HCT116 (cell line): ENCODE results near the gene ATG16L1. TPM values are rescaled to one million over a fixed set of nuclear protein-coding genes. Genes with fewer than 3 reads are reported as not detected.

Source experiments
- ATAC-seq: fragments of 200-7000 bp; cut with Tn5 transposase; 2 replicates; pipeline ENCODE4 v1.9.1; 2020; ENCODE audit warnings: mild to moderate bottlenecking, moderate library complexity
- BruUV-seq: library from RNA; stranded (reverse); fragments of 400-500 nt; replicated peaks from 2 replicates; lab custom pipeline; 2021; lab: Mats Ljungman, UMichigan
- CTCF ChIA-PET: fragments of 300-600 bp; sonication (Branson Sonifier 250); formaldehyde crosslinking; loops from one replicate; lab custom pipeline; 2021; ENCODE audit warnings: antibody characterized with exemption; lab: Charles Lee
- POLR2A ChIA-PET: fragments of 300-600, 350-600 bp; sonication (Branson Sonifier 250); formaldehyde crosslinking; loops from one replicate; lab custom pipeline; 2021; ENCODE audit warnings: antibody characterized with exemption; lab: Charles Lee
- RAD21 ChIA-PET, 2 experiments: fragments of 300-600 bp; sonication (Branson Sonifier 250); formaldehyde crosslinking; loops; one replicate each; lab custom pipeline; 2023; ENCODE audit warnings: low total read pairs in 2 of 2; ENCODE audit not compliant: uncharacterized antibody in 2 of 2, unreplicated experiment in 2 of 2, low non-redundant PET in 1 of 2; lab: Charles Lee
- DNase-seq: peaks from one replicate; pipeline ENCODE4 v3.0.0-alpha.2; 2010; ENCODE audit warnings: low read depth, low spot score
- H2AFZ ChIP-seq: fragments of 200-600 bp; shearing (Covaris generic), sonication (generic); 2 replicates; pipeline ENCODE4 v1.6.1; 2017; ENCODE audit warnings: low read depth, mixed run types, mixed read lengths, antibody characterized with exemption, low read length; ENCODE audit not compliant: poor library complexity, severe bottlenecking
- H3K27ac ChIP-seq: 2 replicates; pipeline ENCODE4 v1.5.1; 2012; ENCODE audit warnings: low read depth, low read length
- H3K27me3 ChIP-seq: fragments of 200-600 bp; sonication (generic); 2 replicates; pipeline ENCODE4 v1.6.1; 2016; ENCODE audit warnings: mixed run types, low read length, mixed read lengths; ENCODE audit not compliant: insufficient read depth
- H3K36me3 ChIP-seq, 2 experiments: fragments of 200-500 bp in 1 of 2; fragments of 200-600 bp in 1 of 2; sonication (Bioruptor generic) in 1 of 2; sonication (generic) in 1 of 2; 2 replicates each; pipeline versions ENCODE4 v1.5.1 to v1.6.1; 2014 to 2016; ENCODE audit warnings: low read length in 2 of 2, inconsistent platforms in 1 of 2, mixed read lengths in 1 of 2, mixed run types in 1 of 2; ENCODE audit not compliant: insufficient read depth in 2 of 2, control insufficient read depth in 1 of 2
- H3K4me1 ChIP-seq, 2 experiments: fragments of 200-600 bp in 1 of 2; sonication (generic) in 1 of 2; 2 replicates each; pipeline versions ENCODE4 v1.5.1 to v1.6.1; 2012 to 2017; ENCODE audit warnings: low read length in 2 of 2, inconsistent platforms in 1 of 2, mild to moderate bottlenecking in 1 of 2, mixed read lengths in 1 of 2, mixed run types in 1 of 2, moderate library complexity in 1 of 2; ENCODE audit not compliant: insufficient read depth in 2 of 2, control insufficient read depth in 1 of 2
- H3K4me2 ChIP-seq: fragments of 200-600 bp; sonication (generic); 2 replicates; pipeline ENCODE4 v1.6.1; 2017; ENCODE audit warnings: mixed run types, low read length, mixed read lengths
- H3K4me3 ChIP-seq, 2 experiments: fragments of 200-600 bp in 1 of 2; sonication (generic) in 1 of 2; replicated peaks in 1 of 2; 2 replicates each; pipeline ENCODE4 v1.5.1; 2011 to 2016; ENCODE audit warnings: low read length in 2 of 2, control low read depth in 1 of 2, low read depth in 1 of 2, mild to moderate bottlenecking in 1 of 2, mixed read lengths in 1 of 2, mixed run types in 1 of 2
- H3K79me2 ChIP-seq: fragments of 200-600 bp; sonication (generic); 2 replicates; pipeline ENCODE4 v1.6.1; 2017; ENCODE audit warnings: mild to moderate bottlenecking, mixed run types, low read length, moderate library complexity, mixed read lengths; ENCODE audit not compliant: insufficient read depth
- H3K9ac ChIP-seq: fragments of 200-600 bp; sonication (generic); 2 replicates; pipeline ENCODE4 v1.6.1; 2016; ENCODE audit warnings: low read length, mixed read lengths
- H3K9me2 ChIP-seq: fragments of 200-600 bp; sonication (generic), shearing (Covaris generic); 2 replicates; pipeline ENCODE4 v1.6.1; 2017; ENCODE audit warnings: mixed run types, mild to moderate bottlenecking, moderate library complexity; ENCODE audit not compliant: insufficient read depth
- H3K9me3 ChIP-seq, 2 experiments: fragments of 200-500 bp in 1 of 2; fragments of 200-600 bp in 1 of 2; sonication (Bioruptor generic) in 1 of 2; sonication (generic) in 1 of 2; 2 replicates each; pipeline ENCODE4 v1.6.1; 2014 to 2017; ENCODE audit warnings: low read length in 2 of 2, mixed read lengths in 2 of 2, inconsistent platforms in 1 of 2, low read depth in 1 of 2, mild to moderate bottlenecking in 1 of 2, mixed run types in 1 of 2, moderate library complexity in 1 of 2; ENCODE audit not compliant: control insufficient read depth in 1 of 2, insufficient read depth in 1 of 2
- H4K20me1 ChIP-seq: fragments of 200-600 bp; sonication (generic), shearing (Covaris generic); 2 replicates; pipeline ENCODE4 v1.6.1; 2017; ENCODE audit warnings: mixed run types, mild to moderate bottlenecking, moderate library complexity; ENCODE audit not compliant: insufficient read depth
- ATF3 ChIP-seq: IDR thresholded peaks from 2 replicates; pipeline ENCODE4 v1.6.1; 2012
- CBX3 ChIP-seq: IDR thresholded peaks from 2 replicates; pipeline ENCODE4 v1.6.1; 2012; ENCODE audit warnings: low read depth
- EGR1 ChIP-seq: IDR thresholded peaks from 2 replicates; pipeline ENCODE4 v1.6.1; 2012; ENCODE audit warnings: low read depth
- ELF1 ChIP-seq: IDR thresholded peaks from 2 replicates; pipeline ENCODE4 v1.6.1; 2012; ENCODE audit warnings: low read depth, borderline replicate concordance
- EZH2 ChIP-seq: fragments of 200-600 bp; sonication (generic); IDR thresholded peaks from 2 replicates; pipeline ENCODE4 v1.6.1; 2017; ENCODE audit warnings: antibody characterized with exemption, mixed run types
- EZH2phosphoT487 ChIP-seq: fragments of 200-600 bp; IDR thresholded peaks from 2 replicates; pipeline ENCODE4 v1.6.1; 2018; ENCODE audit warnings: antibody characterized with exemption, borderline replicate concordance
- MAX ChIP-seq: IDR thresholded peaks from 2 replicates; pipeline ENCODE4 v1.6.1; 2012
- POLR2A ChIP-seq: IDR thresholded peaks from 2 replicates; pipeline ENCODE4 v1.7.0; 2011; ENCODE audit warnings: borderline replicate concordance; ENCODE audit not compliant: insufficient read depth, insufficient read length; ENCODE audit errors: extremely low read depth
- SIN3A ChIP-seq: IDR thresholded peaks from 2 replicates; pipeline ENCODE4 v1.6.1; 2012; ENCODE audit warnings: low read depth
- SP1 ChIP-seq: IDR thresholded peaks from 2 replicates; pipeline ENCODE4 v1.6.1; 2012; ENCODE audit warnings: low read depth
- SRF ChIP-seq: IDR thresholded peaks from 2 replicates; pipeline ENCODE4 v1.6.1; 2012; ENCODE audit warnings: low read depth
- TCF7L2 ChIP-seq: IDR thresholded peaks from 2 replicates; pipeline ENCODE4 v1.7.0; 2011; ENCODE audit warnings: borderline replicate concordance, inconsistent platforms; ENCODE audit not compliant: insufficient read depth, insufficient read length; ENCODE audit errors: extremely low read depth
- YY1 ChIP-seq: IDR thresholded peaks from 2 replicates; pipeline ENCODE4 v1.6.1; 2011; ENCODE audit warnings: low read length, low read depth, moderate library complexity, mild to moderate bottlenecking; ENCODE audit not compliant: insufficient replicate concordance; ENCODE audit errors: extremely low read depth
- ZFX ChIP-seq: fragments of 450-650 bp; IDR thresholded peaks from 2 replicates; pipeline ENCODE4 v1.6.1; 2017
- ZNF274 ChIP-seq: fragments of 200-500 bp; sonication (Bioruptor generic); IDR thresholded peaks from 2 replicates; pipeline ENCODE4 v1.6.1; 2014; ENCODE audit warnings: mild to moderate bottlenecking, low read depth, low read length, inconsistent platforms
- intact Hi-C: fragments of 100-400 bp; cut with micrococcal nuclease; formaldehyde crosslinking; loops from 2 replicates; pipeline ENCODE4 v1.10.0; 2022
- total RNA-seq: library from RNA; stranded (reverse); gene quantifications from one replicate; pipeline ENCODE4 v1.2.1, GENCODE V29; 2021; ENCODE audit not compliant: unreplicated experiment
- TF ChIP-seq, protein P1 (sequence below), 3 experiments: fragments of 200-600 bp in 1 of 3; sonication (generic) in 1 of 3; IDR thresholded peaks in 2 of 3; conservative IDR thresholded peaks in 1 of 3; 2 replicates each; pipeline ENCODE4 v1.5.1; 2012 to 2017; ENCODE audit warnings: low read depth in 2 of 3, low read length in 2 of 3, antibody characterized with exemption in 1 of 3, borderline replicate concordance in 1 of 3, control low read depth in 1 of 3, mild to moderate bottlenecking in 1 of 3, mixed read lengths in 1 of 3, mixed run types in 1 of 3, moderate library complexity in 1 of 3; ENCODE audit not compliant: insufficient read depth in 1 of 3
- TF ChIP-seq, protein P2 (sequence below): IDR thresholded peaks from 2 replicates; pipeline ENCODE4 v1.6.1; 2012; ENCODE audit warnings: low read depth

Gene ATG16L1
- total RNA-seq, 1 experiment from 2014 or later, result 43.4 TPM

- intact Hi-C loops, result loop anchor here (10.0 kb wide), 1 partner anchor 493 kb away; no protein-coding TSS in a partner anchor
These were observed 6.7 kb downstream of the ATG16L1 start for GRCh38 chr2:233258211-233258610.

More at GRCh38 chr2:233258211-233258610, 6.7 kb downstream of the ATG16L1 start:
- ChIA-PET POLR2A (no interaction called here), RAD21 (no interaction called here), CTCF (no interaction called here)
- Histone ChIP-seq H3K4me1 (peaks cover under 1 to 10% of the 10 kb centered on the region in 2 experiments; a peak in 3 of 4 replicates), H3K9me2 (no peaks in the 10 kb centered on the region), H3K27me3 (no peaks in the 10 kb centered on the region), H3K36me3 (peaks cover 40 to 59% of the 10 kb centered on the region in 2 experiments), H3K9me3 (no peaks in the 10 kb centered on the region), H4K20me1 (no peaks in the 10 kb centered on the region; the same call in 1 of the 2 replicates), H3K4me3 (no peak overlapping the region), H3K27ac (no peak overlapping the region), H2AFZ (no peak overlapping the region), H3K4me2 (no peak overlapping the region), H3K79me2 (peaks cover 95% of the 10 kb centered on the region), H3K9ac (no peak overlapping the region)
- TF ChIP-seq ZFX (no peak), MAX (no peak), EGR1 (no peak), YY1 (no peak), ELF1 (no peak), ATF3 (no peak), SRF (no peak), SIN3A (no peak), EZH2 (no peak), TCF7L2 (no peak), POLR2A (no peak), CBX3 (no peak), SP1 (no peak), EZH2phosphoT487 (no peak), ZNF274 (no peak)
- TF ChIP-seq, protein P1, sequence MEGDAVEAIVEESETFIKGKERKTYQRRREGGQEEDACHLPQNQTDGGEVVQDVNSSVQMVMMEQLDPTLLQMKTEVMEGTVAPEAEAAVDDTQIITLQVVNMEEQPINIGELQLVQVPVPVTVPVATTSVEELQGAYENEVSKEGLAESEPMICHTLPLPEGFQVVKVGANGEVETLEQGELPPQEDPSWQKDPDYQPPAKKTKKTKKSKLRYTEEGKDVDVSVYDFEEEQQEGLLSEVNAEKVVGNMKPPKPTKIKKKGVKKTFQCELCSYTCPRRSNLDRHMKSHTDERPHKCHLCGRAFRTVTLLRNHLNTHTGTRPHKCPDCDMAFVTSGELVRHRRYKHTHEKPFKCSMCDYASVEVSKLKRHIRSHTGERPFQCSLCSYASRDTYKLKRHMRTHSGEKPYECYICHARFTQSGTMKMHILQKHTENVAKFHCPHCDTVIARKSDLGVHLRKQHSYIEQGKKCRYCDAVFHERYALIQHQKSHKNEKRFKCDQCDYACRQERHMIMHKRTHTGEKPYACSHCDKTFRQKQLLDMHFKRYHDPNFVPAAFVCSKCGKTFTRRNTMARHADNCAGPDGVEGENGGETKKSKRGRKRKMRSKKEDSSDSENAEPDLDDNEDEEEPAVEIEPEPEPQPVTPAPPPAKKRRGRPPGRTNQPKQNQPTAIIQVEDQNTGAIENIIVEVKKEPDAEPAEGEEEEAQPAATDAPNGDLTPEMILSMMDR (IDR thresholded peaks at IDR 0.05 in 2 of 3, conservative IDR thresholded peaks at IDR 0.05 in 1 of 3; ENCODE audit: borderline replicate concordance in 1 of 3, insufficient read depth in 1 of 3, low read depth in 2 of 3, low read length in 2 of 3), result no peak
- TF ChIP-seq, protein P2, sequence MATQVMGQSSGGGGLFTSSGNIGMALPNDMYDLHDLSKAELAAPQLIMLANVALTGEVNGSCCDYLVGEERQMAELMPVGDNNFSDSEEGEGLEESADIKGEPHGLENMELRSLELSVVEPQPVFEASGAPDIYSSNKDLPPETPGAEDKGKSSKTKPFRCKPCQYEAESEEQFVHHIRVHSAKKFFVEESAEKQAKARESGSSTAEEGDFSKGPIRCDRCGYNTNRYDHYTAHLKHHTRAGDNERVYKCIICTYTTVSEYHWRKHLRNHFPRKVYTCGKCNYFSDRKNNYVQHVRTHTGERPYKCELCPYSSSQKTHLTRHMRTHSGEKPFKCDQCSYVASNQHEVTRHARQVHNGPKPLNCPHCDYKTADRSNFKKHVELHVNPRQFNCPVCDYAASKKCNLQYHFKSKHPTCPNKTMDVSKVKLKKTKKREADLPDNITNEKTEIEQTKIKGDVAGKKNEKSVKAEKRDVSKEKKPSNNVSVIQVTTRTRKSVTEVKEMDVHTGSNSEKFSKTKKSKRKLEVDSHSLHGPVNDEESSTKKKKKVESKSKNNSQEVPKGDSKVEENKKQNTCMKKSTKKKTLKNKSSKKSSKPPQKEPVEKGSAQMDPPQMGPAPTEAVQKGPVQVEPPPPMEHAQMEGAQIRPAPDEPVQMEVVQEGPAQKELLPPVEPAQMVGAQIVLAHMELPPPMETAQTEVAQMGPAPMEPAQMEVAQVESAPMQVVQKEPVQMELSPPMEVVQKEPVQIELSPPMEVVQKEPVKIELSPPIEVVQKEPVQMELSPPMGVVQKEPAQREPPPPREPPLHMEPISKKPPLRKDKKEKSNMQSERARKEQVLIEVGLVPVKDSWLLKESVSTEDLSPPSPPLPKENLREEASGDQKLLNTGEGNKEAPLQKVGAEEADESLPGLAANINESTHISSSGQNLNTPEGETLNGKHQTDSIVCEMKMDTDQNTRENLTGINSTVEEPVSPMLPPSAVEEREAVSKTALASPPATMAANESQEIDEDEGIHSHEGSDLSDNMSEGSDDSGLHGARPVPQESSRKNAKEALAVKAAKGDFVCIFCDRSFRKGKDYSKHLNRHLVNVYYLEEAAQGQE, result no peak
- no peak for DNase-seq
- no TSS peak for BruUV-seq
- ATAC-seq, result no peak
